ENCODE measurements around the gene UTP4. TPM values are rescaled to one million over a fixed set of nuclear protein-coding genes. Genes with fewer than 3 reads are reported as not detected.
"Not testable (repeated sequence)": the region's sequence is repeated elsewhere in the genome, so short reads cannot be mapped to it uniquely, and the experiment has no call there.

UTP4 gene
- total and polyA plus RNA-seq, 2 donors = 18.5 to 19.4 TPM

DNA sequence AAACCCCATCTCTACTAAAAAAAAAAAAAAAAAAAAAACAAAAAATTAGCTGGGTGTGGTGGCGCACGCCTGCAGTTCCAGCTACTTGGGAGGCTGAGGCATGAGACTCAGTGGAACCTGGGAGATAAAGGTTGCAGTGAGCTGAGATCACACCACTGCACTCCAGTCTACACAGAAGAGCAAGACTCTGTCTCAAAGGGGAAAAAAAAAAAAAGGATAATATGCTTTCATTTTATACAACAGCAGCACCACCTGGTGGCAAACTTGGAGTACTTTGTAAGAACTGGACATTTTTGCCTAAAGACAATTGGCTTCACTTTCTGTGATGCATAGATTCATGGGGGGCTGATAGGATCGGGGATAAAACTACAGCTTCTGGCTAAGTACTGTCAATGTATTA lies 8.5 kb upstream of the UTP4 start:
- Histone ChIP-seq H3K36me3 (ENCODE audit: control insufficient read depth in 2 of 2, insufficient read depth in 2 of 2, low read length in 1 of 2) (peaks cover 23 to 42% of the 10 kb centered on the region in 2 donors), H3K4me3 (ENCODE audit: low read length in 2 of 2) (no peak overlapping the region), H3K4me1 (ENCODE audit: control insufficient read depth in 2 of 2, insufficient read depth in 2 of 2, low read length in 2 of 2) (no peaks in the 10 kb centered on the region), H3K27me3 (ENCODE audit: control insufficient read depth in 2 of 2, insufficient read depth in 1 of 2, low read length in 1 of 2) (no peaks in the 10 kb centered on the region), H3K27ac (ENCODE audit: low read depth in 1 of 2, low read length in 1 of 2) (no peak overlapping the region), H3K9me3 (ENCODE audit: control insufficient read depth in 2 of 2, insufficient read depth in 1 of 2, low read length in 1 of 2) (no peaks in the 10 kb centered on the region)
- WGBS = 91% methylated on average over 3 of the region's 3 CpGs
- peak in 8 of 9 donors; percentile 55 to 87 (median 68) for DNase-seq (ENCODE audit: low read depth in 6 of 9, low spot score in 9 of 9)

DNA sequence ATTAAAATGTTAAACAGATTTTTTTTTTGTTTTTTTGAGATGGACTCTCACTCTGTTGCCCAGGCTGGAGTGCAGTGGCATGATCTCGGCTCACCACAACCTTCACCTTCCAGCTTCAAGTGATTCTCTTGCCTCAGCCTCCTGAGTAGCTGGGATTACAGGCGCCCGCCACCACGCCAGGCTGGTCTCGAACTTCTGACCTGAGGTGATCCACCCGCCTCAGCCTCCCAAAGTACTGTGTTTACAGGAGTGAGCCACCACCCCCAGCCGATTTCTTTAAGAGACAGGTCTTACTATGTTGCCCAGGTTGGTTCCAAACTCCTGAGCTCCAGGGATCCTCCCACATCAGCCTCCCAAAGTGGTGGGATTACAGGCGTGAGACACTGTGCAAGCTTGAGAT lies 8.0 kb upstream of the UTP4 start:
- not testable (repeated sequence) for H3K4me3 ChIP-seq (ENCODE audit: low read length in 2 of 2); DNase-seq (ENCODE audit: low read depth in 6 of 9, low spot score in 9 of 9); H3K27me3 ChIP-seq (ENCODE audit: control insufficient read depth in 2 of 2, insufficient read depth in 1 of 2, low read length in 1 of 2); H3K4me1 ChIP-seq (ENCODE audit: control insufficient read depth in 2 of 2, insufficient read depth in 2 of 2, low read length in 2 of 2); H3K27ac ChIP-seq (ENCODE audit: low read depth in 1 of 2, low read length in 1 of 2); H3K9me3 ChIP-seq (ENCODE audit: control insufficient read depth in 2 of 2, insufficient read depth in 1 of 2, low read length in 1 of 2)
- 95% methylated on average over 8 of the region's 8 CpGs for WGBS
- H3K36me3 ChIP-seq (ENCODE audit: control insufficient read depth in 2 of 2, insufficient read depth in 2 of 2, low read length in 1 of 2) = peaks cover 18 to 37% of the 10 kb centered on the region in 2 donors

DNA sequence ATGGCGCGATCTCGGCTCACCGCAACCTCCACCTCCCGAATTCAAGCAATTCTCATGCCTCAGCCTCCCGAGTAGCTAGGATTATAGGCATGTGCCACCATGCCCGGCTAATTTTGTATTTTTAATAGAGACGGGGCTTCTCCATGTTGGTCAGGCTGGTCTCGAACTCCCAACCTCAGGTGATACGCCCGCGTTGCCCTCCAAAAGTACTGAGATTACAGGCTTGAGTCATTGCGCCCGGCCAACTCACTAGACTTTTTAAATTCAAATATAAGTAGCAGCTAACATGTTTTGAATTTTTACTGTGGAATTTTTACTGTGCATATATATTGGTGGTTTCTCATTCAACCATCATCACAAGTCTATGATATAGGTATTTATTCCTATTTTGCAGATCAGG lies 7.5 kb upstream of the UTP4 start:
- WGBS = 98% methylated on average over 14 of the region's 14 CpGs

DNA sequence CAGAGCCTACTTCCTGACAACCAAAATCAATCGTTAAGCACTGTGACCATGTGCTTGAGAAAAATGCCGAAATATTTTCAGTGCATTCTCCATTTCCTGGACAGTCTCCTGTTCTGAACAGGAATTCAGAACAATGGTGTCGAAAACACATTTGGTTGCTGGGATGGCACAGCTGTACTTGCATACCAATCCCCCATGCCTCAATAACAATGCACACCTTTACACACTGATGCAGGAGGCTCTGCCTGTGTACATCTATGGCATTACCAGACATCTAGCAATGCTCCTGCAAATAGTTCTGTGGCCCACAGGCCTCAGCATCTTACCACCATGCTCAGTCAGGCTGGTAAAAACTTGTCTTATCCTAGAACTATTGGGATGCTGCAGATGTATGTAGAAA lies 6.2 kb upstream of the UTP4 start:
- H3K36me3 ChIP-seq (ENCODE audit: control insufficient read depth in 2 of 2, insufficient read depth in 2 of 2, low read length in 1 of 2) = peaks cover 0 to 19% of the 10 kb centered on the region in 2 donors
- 98% methylated on average over 3 of the region's 3 CpGs for WGBS
- peaks cover 0 to 4% of the 10 kb centered on the region in 2 donors for H3K4me1 ChIP-seq (ENCODE audit: control insufficient read depth in 2 of 2, insufficient read depth in 2 of 2, low read length in 2 of 2)
- no peak overlapping the region for H3K27ac ChIP-seq (ENCODE audit: low read depth in 1 of 2, low read length in 1 of 2)
- H3K4me3 ChIP-seq (ENCODE audit: low read length in 2 of 2) = no peak overlapping the region
- no peak for DNase-seq (ENCODE audit: low read depth in 6 of 9, low spot score in 9 of 9)
- no peaks in the 10 kb centered on the region for H3K9me3 ChIP-seq (ENCODE audit: control insufficient read depth in 2 of 2, insufficient read depth in 1 of 2, low read length in 1 of 2)
- no peaks in the 10 kb centered on the region for H3K27me3 ChIP-seq (ENCODE audit: control insufficient read depth in 2 of 2, insufficient read depth in 1 of 2, low read length in 1 of 2)

More for the DNA sequence above, 7.5 kb upstream of the UTP4 start:
- H3K27ac ChIP-seq (ENCODE audit: low read depth in 1 of 2, low read length in 1 of 2); H3K27me3 ChIP-seq (ENCODE audit: control insufficient read depth in 2 of 2, insufficient read depth in 1 of 2, low read length in 1 of 2); H3K4me1 ChIP-seq (ENCODE audit: control insufficient read depth in 2 of 2, insufficient read depth in 2 of 2, low read length in 2 of 2); DNase-seq (ENCODE audit: low read depth in 6 of 9, low spot score in 9 of 9); H3K9me3 ChIP-seq (ENCODE audit: control insufficient read depth in 2 of 2, insufficient read depth in 1 of 2, low read length in 1 of 2); H3K4me3 ChIP-seq (ENCODE audit: low read length in 2 of 2): not testable (repeated sequence)
- peaks cover 12 to 31% of the 10 kb centered on the region in 2 donors for H3K36me3 ChIP-seq (ENCODE audit: control insufficient read depth in 2 of 2, insufficient read depth in 2 of 2, low read length in 1 of 2)

DNA sequence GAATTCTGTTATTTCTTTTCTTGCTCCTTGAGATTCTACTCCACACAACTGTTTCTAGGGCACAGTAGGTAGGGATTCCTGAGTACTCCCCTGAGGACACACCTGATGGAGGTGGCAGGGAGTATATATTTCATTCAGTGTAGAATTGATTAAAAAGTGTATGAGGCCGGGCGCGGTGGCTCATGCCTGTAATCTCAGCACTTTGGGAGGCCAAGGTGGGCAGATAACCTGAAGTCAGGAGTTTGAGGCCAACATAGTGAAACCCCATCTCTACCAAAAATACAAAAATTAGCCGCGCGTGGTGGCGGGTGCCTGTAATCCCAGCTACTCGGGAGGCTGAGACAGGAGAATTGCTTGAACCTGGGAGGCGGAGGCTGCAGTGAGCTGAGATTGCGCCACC lies 5.6 kb upstream of the UTP4 start:
- H3K9me3 ChIP-seq (ENCODE audit: control insufficient read depth in 2 of 2, insufficient read depth in 1 of 2, low read length in 1 of 2); H3K27me3 ChIP-seq (ENCODE audit: control insufficient read depth in 2 of 2, insufficient read depth in 1 of 2, low read length in 1 of 2); H3K4me1 ChIP-seq (ENCODE audit: control insufficient read depth in 2 of 2, insufficient read depth in 2 of 2, low read length in 2 of 2); DNase-seq (ENCODE audit: low read depth in 6 of 9, low spot score in 9 of 9); H3K4me3 ChIP-seq (ENCODE audit: low read length in 2 of 2); H3K27ac ChIP-seq (ENCODE audit: low read depth in 1 of 2, low read length in 1 of 2): not testable (repeated sequence)
- 97% methylated on average over 10 of the region's 10 CpGs for whole genome bisulfite sequencing
- H3K36me3 ChIP-seq (ENCODE audit: control insufficient read depth in 2 of 2, insufficient read depth in 2 of 2, low read length in 1 of 2) = peaks cover 0 to 19% of the 10 kb centered on the region in 2 donors

DNA sequence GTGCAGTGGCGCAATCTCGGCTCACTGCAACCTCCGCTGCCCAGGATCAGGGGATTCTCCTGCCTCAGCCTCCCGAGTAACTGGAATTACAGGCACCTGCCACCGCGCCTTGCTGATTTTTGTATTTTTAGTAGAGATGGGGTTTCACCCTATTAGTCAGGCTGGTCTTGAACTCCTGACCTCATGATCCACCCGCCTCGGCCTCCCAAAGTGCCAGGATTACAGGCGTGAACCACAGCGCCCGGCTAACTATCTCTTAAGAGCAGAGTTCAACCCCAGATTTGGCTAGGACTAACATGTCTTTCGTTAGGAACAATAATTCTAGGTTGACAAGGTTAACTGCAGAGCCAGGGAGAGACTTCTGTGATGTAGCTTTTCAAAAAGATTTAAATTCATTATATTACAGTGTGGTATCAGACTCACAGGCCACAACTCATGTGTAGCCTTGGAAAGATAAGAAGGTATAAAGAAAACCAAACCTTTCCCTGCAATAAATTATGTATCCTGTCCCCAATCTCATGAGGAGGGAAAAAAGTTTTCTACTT lies 4.4 kb upstream of the UTP4 start:
- DNase-seq (ENCODE audit: low read depth in 6 of 9, low spot score in 9 of 9) = no peak

DNA sequence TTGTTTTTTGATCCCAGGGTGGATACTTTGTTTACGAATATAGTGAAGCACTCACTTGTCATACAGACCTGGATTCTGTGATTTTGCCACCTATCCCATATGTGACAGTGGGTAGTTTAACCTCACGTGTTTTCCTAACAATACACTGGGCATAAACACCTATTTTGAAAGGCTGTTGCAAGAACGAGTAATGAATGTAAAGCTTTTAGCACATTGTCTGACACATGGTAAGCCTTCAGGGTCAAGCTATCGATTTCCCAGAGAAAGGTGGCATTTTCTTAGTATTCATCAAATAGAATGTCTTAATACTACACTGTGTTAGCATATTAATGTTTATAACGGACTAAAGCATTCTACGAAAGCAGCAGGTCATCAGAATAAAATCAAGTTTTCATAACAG lies 2.0 kb upstream of the UTP4 start:
- no peak for DNase-seq (ENCODE audit: low read depth in 6 of 9, low spot score in 9 of 9)
- WGBS = 93% methylated on average over 6 of the region's 6 CpGs
- H3K4me1 ChIP-seq (ENCODE audit: control insufficient read depth in 2 of 2, insufficient read depth in 2 of 2, low read length in 2 of 2) = peaks cover 11 to 13% of the 10 kb centered on the region in 2 donors
- H3K27ac ChIP-seq (ENCODE audit: low read depth in 1 of 2, low read length in 1 of 2) = no peak overlapping the region
- H3K36me3 ChIP-seq (ENCODE audit: control insufficient read depth in 2 of 2, insufficient read depth in 2 of 2, low read length in 1 of 2) = peaks cover 0 to 21% of the 10 kb centered on the region in 2 donors
- no peaks in the 10 kb centered on the region for H3K9me3 ChIP-seq (ENCODE audit: control insufficient read depth in 2 of 2, insufficient read depth in 1 of 2, low read length in 1 of 2)
- H3K4me3 ChIP-seq (ENCODE audit: low read length in 2 of 2) = no peak overlapping the region
- no peaks in the 10 kb centered on the region for H3K27me3 ChIP-seq (ENCODE audit: control insufficient read depth in 2 of 2, insufficient read depth in 1 of 2, low read length in 1 of 2)

More for the DNA sequence above, 4.4 kb upstream of the UTP4 start:
- H3K4me1 ChIP-seq (ENCODE audit: control insufficient read depth in 2 of 2, insufficient read depth in 2 of 2, low read length in 2 of 2) = peaks cover 3 to 7% of the 10 kb centered on the region in 2 donors
- WGBS = 97% methylated on average over 12 of the region's 12 CpGs
- H3K27ac ChIP-seq (ENCODE audit: low read depth in 1 of 2, low read length in 1 of 2) = no peak overlapping the region
- no peaks in the 10 kb centered on the region for H3K27me3 ChIP-seq (ENCODE audit: control insufficient read depth in 2 of 2, insufficient read depth in 1 of 2, low read length in 1 of 2)
- peaks cover 0 to 17% of the 10 kb centered on the region in 2 donors for H3K36me3 ChIP-seq (ENCODE audit: control insufficient read depth in 2 of 2, insufficient read depth in 2 of 2, low read length in 1 of 2)
- H3K9me3 ChIP-seq (ENCODE audit: control insufficient read depth in 2 of 2, insufficient read depth in 1 of 2, low read length in 1 of 2) = no peaks in the 10 kb centered on the region
- no peak overlapping the region for H3K4me3 ChIP-seq (ENCODE audit: low read length in 2 of 2)

DNA sequence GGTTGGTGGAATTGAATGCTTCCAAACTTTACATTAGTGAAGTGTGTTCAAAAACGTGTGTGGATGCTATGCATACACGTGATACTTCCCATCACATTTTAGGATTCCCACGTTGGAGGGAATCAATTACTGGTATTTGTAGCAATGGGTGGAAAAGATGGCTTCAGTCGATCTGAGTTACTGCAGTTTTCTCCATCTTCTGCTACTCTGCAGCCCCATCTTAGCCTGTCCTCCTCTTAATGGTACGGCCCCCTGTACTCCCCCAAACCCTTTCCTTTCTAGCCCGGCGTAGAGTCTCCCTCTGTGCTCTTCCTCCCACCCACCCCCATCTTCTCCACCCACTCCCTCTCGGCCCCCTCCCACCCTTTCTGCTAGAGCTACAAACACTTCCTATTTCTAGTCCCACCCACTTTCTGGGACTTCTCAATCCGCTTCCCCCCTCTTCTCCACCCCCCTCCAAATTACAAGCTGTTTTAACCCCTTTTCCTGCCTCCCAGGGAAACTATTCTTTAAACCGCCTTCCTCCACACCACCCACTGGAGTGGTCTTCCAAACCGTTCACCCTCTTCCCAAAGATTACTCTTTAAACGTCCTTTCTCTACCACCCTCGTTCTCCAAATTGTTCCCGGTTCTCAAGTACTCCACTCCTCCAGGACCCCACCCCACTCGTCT lies 1.1 kb upstream of the UTP4 start:
- peak overlapping the region; percentile 85 to 95 for H3K27ac ChIP-seq (ENCODE audit: low read depth in 1 of 2, low read length in 1 of 2)
- WGBS = 2% methylated on average over 15 of the region's 15 CpGs
- H3K4me1 ChIP-seq (ENCODE audit: control insufficient read depth in 2 of 2, insufficient read depth in 2 of 2, low read length in 2 of 2) = peaks cover 11 to 13% of the 10 kb centered on the region in 2 donors
- H3K9me3 ChIP-seq (ENCODE audit: control insufficient read depth in 2 of 2, insufficient read depth in 1 of 2, low read length in 1 of 2) = no peaks in the 10 kb centered on the region
- no peaks in the 10 kb centered on the region for H3K27me3 ChIP-seq (ENCODE audit: control insufficient read depth in 2 of 2, insufficient read depth in 1 of 2, low read length in 1 of 2)
- DNase-seq (ENCODE audit: low read depth in 6 of 9, low spot score in 9 of 9) = peak in 1 of 9 donors; percentile 59
- H3K4me3 ChIP-seq (ENCODE audit: low read length in 2 of 2) = peak overlapping the region; percentile 97 to 98
- H3K36me3 ChIP-seq (ENCODE audit: control insufficient read depth in 2 of 2, insufficient read depth in 2 of 2, low read length in 1 of 2) = peaks cover 0 to 19% of the 10 kb centered on the region in 2 donors

DNA sequence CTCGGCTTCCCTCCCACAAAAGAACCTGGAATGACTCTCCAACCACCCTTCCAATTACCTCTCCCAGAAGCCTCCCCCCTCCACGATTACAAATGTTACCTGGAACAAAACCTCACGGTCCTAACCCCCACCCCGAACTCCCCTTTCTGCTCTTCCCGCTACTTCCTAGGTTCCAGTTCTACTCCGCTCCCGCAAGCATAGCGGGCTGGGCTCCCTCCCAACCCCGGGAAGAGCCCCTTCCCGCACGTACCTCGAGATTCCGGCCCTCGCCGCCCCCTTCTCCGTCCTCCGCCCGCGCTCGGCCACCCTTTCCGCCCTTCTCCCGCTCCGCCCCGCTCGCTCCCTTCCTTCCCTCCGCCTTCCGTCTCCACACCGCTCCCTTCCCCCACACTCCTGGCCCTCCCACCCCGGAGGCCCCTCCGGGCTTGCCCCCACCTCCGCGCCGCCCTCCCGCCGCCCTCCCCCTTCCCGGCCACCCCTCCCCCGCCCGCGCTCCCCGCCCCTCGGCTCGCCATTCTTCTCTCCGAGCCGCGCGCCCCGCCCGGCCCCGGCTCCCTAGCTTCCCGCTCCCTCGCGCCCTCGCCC lies 518 bp upstream of the UTP4 start:
- H3K4me1 ChIP-seq (ENCODE audit: control insufficient read depth in 2 of 2, insufficient read depth in 2 of 2, low read length in 2 of 2) = peaks cover 11 to 13% of the 10 kb centered on the region in 2 donors

More for the DNA sequence above, 518 bp upstream of the UTP4 start:
- no peaks in the 10 kb centered on the region for H3K9me3 ChIP-seq (ENCODE audit: control insufficient read depth in 2 of 2, insufficient read depth in 1 of 2, low read length in 1 of 2)
- WGBS = 2% methylated on average over 53 of the region's 53 CpGs
- peak overlapping the region; percentile 85 to 95 for H3K27ac ChIP-seq (ENCODE audit: low read depth in 1 of 2, low read length in 1 of 2)
- H3K4me3 ChIP-seq (ENCODE audit: low read length in 2 of 2) = peak overlapping the region; percentile 97 to 98
- DNase-seq (ENCODE audit: low read depth in 6 of 9, low spot score in 9 of 9) = peak in 6 of 9 donors; percentile 29 to 80 (median 64)
- H3K36me3 ChIP-seq (ENCODE audit: control insufficient read depth in 2 of 2, insufficient read depth in 2 of 2, low read length in 1 of 2) = peaks cover 0 to 18% of the 10 kb centered on the region in 2 donors
- no peaks in the 10 kb centered on the region for H3K27me3 ChIP-seq (ENCODE audit: control insufficient read depth in 2 of 2, insufficient read depth in 1 of 2, low read length in 1 of 2)

Data from thymus (tissue), 11 donors.